ENCODE data around the gene BRF1.
A peak's percentile ranks its signal among the peaks of the same experiment; 100 is the strongest.

Gene BRF1

GRCh38 chr14:105176513-105176912 lies 124.3 kb downstream of the BRF1 start:
- H3K27me3 ChIP-seq (ENCODE audit: low read depth): no peaks in the 10 kb centered on the region
- in situ Hi-C loops (cut with MboI; ENCODE audit: low sequenced_read_pairs): no loop called here
- H3K4me1 ChIP-seq: peaks cover 5% of the 10 kb centered on the region; the same call in 1 of the 2 replicates
- H3K4me3 ChIP-seq: no peak overlapping the region
- H3K9me3 ChIP-seq: no peaks in the 10 kb centered on the region
- no peaks in the 10 kb centered on the region for H3K36me3 ChIP-seq (replicated peaks)
- no peak for DNase-seq (ENCODE audit: low spot score in 2 of 2)

- Histone ChIP-seq H3K4me3 (no peak overlapping the region), H3K4me1 (no peaks in the 10 kb centered on the region; the same call in 1 of the 2 replicates), H3K9me3 (no peaks in the 10 kb centered on the region), H3K36me3 (replicated peaks) (no peaks in the 10 kb centered on the region), H3K27me3 (ENCODE audit: low read depth) (no peaks in the 10 kb centered on the region)
- DNase-seq (ENCODE audit: low spot score in 2 of 2): no peak
- in situ Hi-C loops (cut with MboI; ENCODE audit: low sequenced_read_pairs): no loop called here
Observed at GRCh38 chr14:105173901-105174894, 126.6 kb downstream of the BRF1 start.

DNA sequence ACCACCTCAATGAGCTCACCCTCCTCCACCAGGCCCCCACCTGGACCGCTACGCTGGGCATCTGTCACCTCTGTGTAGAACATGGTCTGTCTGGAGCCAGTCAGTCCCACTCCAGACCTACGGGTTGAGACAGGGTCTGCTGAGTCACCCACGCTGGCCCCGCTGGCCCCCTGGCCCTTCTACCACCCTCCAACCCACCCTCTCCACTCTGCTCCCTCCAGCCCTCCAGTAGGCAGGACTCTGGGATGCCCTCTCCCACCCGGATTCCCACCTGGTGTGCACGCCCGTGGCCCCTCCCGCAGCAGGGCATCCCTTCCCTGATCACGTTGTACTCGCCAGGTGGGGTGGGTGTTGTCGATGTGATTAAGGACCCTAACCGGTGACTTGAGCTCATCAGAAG lies 127.7 kb downstream of the BRF1 start:
- DNase-seq (ENCODE audit: low spot score in 2 of 2): no peak
- Histone ChIP-seq H3K4me1 (no peaks in the 10 kb centered on the region; the same call in 1 of the 2 replicates), H3K36me3 (replicated peaks) (no peaks in the 10 kb centered on the region), H3K4me3 (no peak overlapping the region), H3K27me3 (ENCODE audit: low read depth) (no peaks in the 10 kb centered on the region), H3K9me3 (no peaks in the 10 kb centered on the region)
- in situ Hi-C loops (cut with MboI; ENCODE audit: low sequenced_read_pairs): no loop called here

DNA sequence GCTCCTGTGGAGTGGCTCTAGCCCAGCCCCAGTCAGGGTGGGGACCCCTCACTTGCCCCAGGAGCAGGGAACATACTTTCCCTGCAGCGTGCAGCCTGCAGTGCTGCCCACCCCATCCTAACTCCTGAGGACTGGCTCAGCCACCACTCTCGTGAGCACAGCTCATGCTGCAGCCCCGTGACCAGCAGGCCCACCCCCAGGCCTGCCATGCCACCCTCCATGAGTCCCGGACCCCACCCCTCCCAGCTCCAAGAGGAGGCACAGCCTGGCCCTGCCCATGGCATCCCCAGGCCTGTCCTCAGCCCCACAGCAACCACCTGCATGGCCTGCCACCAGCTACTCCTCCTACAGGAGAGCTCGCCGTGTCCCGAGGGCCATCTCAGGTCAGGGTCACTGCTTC lies 128.3 kb downstream of the BRF1 start:
- H3K27me3 ChIP-seq (ENCODE audit: low read depth): no peaks in the 10 kb centered on the region
- H3K4me1 ChIP-seq: no peaks in the 10 kb centered on the region; the same call in 1 of the 2 replicates
- no peaks in the 10 kb centered on the region for H3K36me3 ChIP-seq (replicated peaks)
- DNase-seq (ENCODE audit: low spot score in 2 of 2): no peak
- in situ Hi-C loops (cut with MboI; ENCODE audit: low sequenced_read_pairs): no loop called here
- H3K9me3 ChIP-seq: no peaks in the 10 kb centered on the region
- no peak overlapping the region for H3K4me3 ChIP-seq

GRCh38 chr14:105171004-105171673 lies 129.7 kb downstream of the BRF1 start:
- DNase-seq (ENCODE audit: low spot score in 2 of 2): no peak
- Histone ChIP-seq H3K27me3 (ENCODE audit: low read depth) (no peaks in the 10 kb centered on the region), H3K36me3 (replicated peaks) (peaks cover 10% of the 10 kb centered on the region), H3K9me3 (no peaks in the 10 kb centered on the region), H3K4me3 (no peak overlapping the region), H3K4me1 (peaks cover 6% of the 10 kb centered on the region)
- in situ Hi-C loops (cut with MboI; ENCODE audit: low sequenced_read_pairs): no loop called here

DNA sequence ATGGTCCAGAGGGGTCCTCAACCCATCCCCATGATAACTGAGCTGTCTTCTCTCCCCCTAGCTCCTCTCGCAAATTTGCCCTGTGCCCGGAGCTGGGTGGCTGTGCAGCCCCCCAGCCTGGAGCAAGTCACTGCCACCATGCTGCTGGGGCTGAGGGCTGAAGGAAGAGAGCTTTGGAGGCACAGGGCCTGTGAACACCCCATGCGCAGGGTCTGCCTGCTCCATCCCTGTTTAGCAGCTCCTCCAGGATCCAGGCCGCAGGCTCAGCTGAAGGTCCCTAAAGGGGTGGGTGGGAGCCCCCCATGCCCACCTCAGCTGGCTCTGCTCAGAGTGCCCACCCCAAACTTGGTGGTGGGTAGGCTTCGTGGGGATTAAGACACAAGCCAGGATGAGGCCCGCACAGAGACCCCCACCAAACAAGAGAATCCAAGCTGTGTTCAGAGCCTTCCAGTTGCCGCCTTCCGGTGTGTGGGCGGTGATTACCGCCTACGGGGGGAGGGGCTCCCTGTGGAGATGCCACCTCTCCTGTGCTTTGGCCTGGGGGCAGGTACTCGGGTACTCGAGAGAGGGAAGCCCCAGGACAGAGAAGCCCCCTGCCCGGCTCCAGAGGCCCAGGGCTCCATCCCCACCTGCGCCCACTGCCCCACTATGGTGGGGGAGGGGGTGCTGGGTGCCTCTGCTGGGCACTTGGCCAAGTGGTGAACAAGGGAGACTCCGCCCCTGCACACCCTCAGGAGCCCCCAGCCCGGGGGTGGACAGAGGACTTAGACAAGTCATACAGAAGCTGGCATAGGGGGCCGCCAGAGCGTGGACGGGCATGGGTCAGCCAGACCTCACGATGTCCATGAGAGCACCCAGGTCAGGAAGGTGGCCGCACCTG lies 130.8 kb downstream of the BRF1 start:
- H3K4me1 ChIP-seq: peaks cover 6% of the 10 kb centered on the region
- no peak overlapping the region for H3K4me3 ChIP-seq
- H3K36me3 ChIP-seq (replicated peaks): peaks cover 15% of the 10 kb centered on the region
- H3K9me3 ChIP-seq: no peaks in the 10 kb centered on the region
- in situ Hi-C loops (cut with MboI; ENCODE audit: low sequenced_read_pairs): no loop called here
- no peaks in the 10 kb centered on the region for H3K27me3 ChIP-seq (ENCODE audit: low read depth)
- DNase-seq (ENCODE audit: low spot score in 2 of 2): peak in 1 of 2 experiments; percentile 39

GRCh38 chr14:105168979-105169507 lies 131.8 kb downstream of the BRF1 start:
- Histone ChIP-seq H3K36me3 (replicated peaks) (peaks cover 15% of the 10 kb centered on the region), H3K4me3 (peak overlapping the region; percentile 27), H3K9me3 (no peaks in the 10 kb centered on the region), H3K4me1 (peaks cover 6% of the 10 kb centered on the region), H3K27me3 (ENCODE audit: low read depth) (no peaks in the 10 kb centered on the region)
- DNase-seq (ENCODE audit: low spot score in 2 of 2): peak; percentile 16 to 70
- in situ Hi-C loops (cut with MboI; ENCODE audit: low sequenced_read_pairs): no loop called here

- H3K27me3 ChIP-seq (ENCODE audit: low read depth): no peaks in the 10 kb centered on the region
- in situ Hi-C loops (cut with MboI; ENCODE audit: low sequenced_read_pairs): no loop called here
- peak; percentile 62 to 80 for DNase-seq (ENCODE audit: low spot score in 2 of 2)
- peaks cover 6% of the 10 kb centered on the region for H3K4me1 ChIP-seq
- peak within 1 kb of the TSS; percentile 51 for H3K4me3 ChIP-seq
- H3K36me3 ChIP-seq (replicated peaks): peaks cover 15% of the 10 kb centered on the region
- no peaks in the 10 kb centered on the region for H3K9me3 ChIP-seq
Observed at GRCh38 chr14:105168496-105168978, 132.3 kb downstream of the BRF1 start, which contains the start of gene JAG2. JAG2 (minus strand) TSS chr14:105168776; CDS start chr14:105168420, 356 bp downstream.

- in situ Hi-C loops (cut with MboI; ENCODE audit: low sequenced_read_pairs): no loop called here
- DNase-seq (ENCODE audit: low spot score in 2 of 2): no peak
- Histone ChIP-seq H3K9me3 (no peaks in the 10 kb centered on the region), H3K27me3 (ENCODE audit: low read depth) (no peaks in the 10 kb centered on the region), H3K36me3 (replicated peaks) (peaks cover 15% of the 10 kb centered on the region), H3K4me1 (peaks cover 6% of the 10 kb centered on the region), H3K4me3 (peak overlapping the region; percentile 51)
Observed at GRCh38 chr14:105168093-105168420, 132.7 kb downstream of the BRF1 start.

DNA sequence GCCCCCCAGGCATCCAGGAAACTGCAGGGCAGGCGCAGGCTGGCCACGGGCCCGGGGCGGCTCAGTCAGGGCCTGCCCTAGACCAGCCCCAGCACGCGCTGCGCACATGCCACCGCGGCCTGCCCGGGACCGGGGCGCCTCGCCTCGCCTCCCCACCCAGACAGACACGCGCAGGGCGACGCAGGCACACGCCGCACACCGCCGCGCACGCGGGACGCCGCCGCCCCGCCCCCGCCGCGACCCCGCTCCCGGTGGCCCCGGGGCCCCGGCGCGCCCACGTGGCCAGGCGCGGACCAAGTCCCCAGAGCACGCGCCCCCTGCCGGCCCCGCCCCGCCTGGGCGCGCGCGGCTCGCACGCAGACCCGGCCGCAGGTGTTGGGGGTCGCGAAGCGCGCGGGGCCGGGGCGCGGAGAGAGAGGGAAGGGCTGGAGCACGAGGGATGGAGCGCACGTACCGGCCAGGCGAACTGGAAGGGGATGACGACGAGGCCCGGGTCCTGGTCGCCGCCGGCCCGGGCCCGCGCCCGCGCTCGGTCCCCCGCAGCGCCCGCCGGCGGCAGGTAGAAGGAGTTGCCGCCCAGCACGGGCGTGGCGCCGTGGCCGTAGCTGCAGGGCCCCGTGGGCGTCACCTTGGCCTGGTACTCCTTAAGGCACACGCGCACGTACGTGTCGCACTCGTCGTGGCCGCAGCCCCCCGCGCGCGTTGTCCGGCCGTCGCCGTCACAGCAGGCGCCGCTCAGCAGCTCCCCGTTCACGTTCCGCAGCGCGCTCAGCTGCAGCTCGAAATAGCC lies 133.3 kb downstream of the BRF1 start:
- peak; percentile 20 to 68 for DNase-seq (ENCODE audit: low spot score in 2 of 2)
- peak overlapping the region; percentile 51 for H3K4me3 ChIP-seq
- in situ Hi-C loops (cut with MboI; ENCODE audit: low sequenced_read_pairs): no loop called here
- peaks cover 6% of the 10 kb centered on the region for H3K4me1 ChIP-seq
- peaks cover 15% of the 10 kb centered on the region for H3K36me3 ChIP-seq (replicated peaks)
- no peaks in the 10 kb centered on the region for H3K9me3 ChIP-seq
- no peaks in the 10 kb centered on the region for H3K27me3 ChIP-seq (ENCODE audit: low read depth)

DNA sequence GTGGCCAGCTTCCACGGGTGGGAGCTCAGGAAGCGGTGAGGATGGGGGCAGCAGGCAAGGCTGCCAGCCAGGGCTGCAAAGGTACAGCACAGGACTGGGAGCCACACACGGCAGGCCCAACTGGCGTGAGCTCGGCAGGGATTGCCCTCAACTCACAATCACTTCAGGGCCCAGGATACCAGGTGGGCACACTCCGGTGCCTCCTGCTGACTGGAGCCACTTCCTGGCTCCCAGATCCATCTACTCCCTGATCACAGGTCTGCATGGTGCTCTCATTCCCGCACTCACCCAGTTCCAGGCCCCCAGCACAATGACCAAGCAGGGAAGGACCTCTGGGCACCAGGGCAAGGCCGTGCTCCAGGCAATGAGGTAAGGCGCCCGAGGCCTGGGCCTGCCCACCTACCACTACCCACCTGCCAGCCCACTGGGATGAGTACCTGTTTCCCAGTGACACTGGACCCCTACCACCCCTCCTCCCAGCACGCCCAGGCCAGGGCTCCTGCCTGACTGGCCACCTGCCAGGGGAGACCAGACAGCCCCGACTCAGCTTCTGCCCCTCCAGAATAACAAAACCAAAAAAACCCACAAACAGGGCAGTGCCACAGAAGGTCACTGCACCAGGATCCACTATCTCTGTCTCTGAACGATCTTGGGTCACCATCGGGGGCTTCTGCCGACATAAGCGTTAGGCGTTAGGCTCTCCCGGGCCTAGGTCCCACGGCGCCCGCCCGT lies 134.1 kb downstream of the BRF1 start:
- H3K4me3 ChIP-seq: peak overlapping the region; percentile 37
- DNase-seq (ENCODE audit: low spot score in 2 of 2): no peak
- no peaks in the 10 kb centered on the region for H3K9me3 ChIP-seq
- in situ Hi-C loops (cut with MboI; ENCODE audit: low sequenced_read_pairs): no loop called here
- H3K36me3 ChIP-seq (replicated peaks): peaks cover 15% of the 10 kb centered on the region
- H3K27me3 ChIP-seq (ENCODE audit: low read depth): no peaks in the 10 kb centered on the region
- peaks cover 6% of the 10 kb centered on the region for H3K4me1 ChIP-seq

Measured in HAP-1 (cell line).